NCI-H524 (cell line): ENCODE results near the gene PATL2.
"Not testable (repeated sequence)": the region's sequence is repeated elsewhere in the genome, so short reads cannot be mapped to it uniquely, and the experiment has no call there.

Experiments used
- DNase-seq, 2 experiments: peaks; one replicate each; lab custom pipeline; 2025; lab: John Stamatoyannopoulos, UW

PATL2 gene

DNA sequence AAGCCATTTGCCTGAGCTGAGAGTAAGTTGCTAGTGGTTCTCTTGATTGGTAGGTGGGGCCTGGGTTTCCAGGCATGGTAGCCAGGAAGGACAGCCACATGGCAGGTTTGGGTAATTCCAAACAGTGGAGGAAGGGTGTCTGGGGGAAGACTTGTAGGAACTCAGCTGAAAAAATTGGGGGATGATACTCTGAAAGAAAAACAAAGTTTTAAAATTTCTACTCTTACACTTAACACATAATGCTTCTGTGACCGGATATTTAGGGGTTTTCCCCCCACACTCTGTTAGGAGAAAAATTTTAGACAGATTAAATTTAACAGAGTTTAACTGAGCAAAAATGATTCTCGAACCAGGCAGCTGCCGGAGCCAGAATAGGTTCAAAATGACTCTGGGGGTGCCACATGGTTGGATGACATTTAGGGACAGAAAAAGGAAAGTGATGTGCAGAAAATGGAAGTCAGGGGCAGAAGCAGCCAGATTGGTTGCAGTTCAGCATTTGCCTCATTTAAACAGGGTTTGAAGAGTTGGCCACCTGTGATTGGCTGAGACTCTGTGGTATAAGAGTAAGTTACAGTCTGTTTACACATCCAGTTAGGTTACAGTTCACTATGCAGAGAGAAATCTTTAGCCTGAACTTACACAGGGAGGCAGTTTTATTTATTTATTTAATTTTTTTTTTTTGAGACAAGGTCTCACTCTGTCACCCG lies 8.3 kb upstream of the PATL2 start:
- DNase-seq: no peak

DNA sequence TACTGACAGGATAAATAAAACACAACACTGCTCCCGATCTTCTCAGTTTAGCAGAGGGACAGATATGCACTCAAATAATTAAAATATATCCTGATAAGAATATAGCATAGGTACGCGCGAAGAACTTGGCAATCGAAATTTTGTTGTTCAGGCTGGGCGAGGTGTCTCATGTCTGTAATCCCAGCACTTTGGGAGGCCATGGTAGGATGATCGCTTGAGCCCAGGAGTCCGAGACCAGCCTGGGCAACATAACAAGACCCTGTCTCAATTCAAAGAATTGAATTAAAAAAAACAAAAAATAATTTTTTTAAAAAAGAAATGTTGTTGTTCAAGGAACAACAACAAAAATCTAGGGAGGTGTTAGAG lies 7.8 kb upstream of the PATL2 start:
- DNase-seq: no peak

DNA sequence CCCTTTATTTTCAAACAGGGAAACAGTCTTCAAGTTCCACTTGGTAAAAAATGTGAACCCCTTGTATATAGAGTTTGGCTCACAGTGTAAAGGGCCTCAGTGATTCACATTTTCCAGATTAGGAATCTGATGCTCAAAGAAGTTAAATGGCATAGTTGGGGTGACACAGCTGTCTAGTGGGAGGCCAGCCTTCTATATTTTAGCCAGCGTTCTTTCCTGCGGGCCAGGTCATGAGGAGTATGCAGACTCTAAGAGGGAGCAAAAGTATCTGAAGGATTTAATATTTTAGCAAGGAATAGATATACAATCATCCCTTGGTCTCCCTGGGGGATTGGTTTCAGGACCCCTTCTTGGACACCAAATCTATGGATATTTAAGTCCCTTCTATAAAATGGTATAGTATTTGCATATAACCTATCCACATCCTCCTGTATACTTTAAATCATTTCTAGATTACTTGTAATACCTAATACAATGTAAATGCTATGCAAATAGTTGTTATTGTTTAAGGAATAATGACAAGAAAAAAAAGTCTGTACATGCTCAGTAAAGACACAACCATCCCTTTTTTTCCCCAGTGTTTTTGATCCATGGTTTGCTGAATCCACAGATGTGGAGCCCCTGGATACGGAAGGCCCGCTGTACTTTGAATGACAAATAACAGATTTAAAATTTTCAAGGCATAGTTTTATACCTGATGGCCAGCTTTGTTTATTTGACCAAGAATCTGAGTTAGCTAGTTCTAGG lies 7.2 kb upstream of the PATL2 start:
- no peak for DNase-seq

GRCh38 chr15:44716983-44717602 lies 6.0 kb upstream of the PATL2 start:
- no peak for DNase-seq

DNA sequence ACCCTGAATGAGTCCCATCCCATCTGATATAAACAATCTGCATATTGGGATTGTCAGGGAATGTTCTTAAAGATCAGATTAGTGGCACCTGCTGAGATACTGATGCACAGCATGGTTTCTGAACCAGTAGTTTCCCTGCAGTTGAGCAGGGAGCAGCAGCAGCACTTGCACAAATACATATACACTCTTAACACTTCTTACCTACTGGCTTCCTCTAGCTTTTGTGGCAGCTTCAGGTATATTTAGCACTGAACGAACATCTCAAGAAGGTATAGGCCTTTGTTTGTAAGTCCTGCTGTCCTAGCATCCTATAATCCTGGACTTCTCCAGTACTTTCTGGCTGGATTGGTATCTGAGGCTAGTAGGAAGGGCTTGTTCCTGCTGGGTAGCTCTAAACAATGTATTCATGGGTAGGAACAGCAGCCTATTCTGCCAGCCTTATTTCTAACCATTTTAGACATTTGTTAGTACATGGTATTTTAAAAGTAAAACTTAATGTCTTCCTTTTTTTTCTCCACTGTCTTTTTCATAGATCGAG lies 4.7 kb upstream of the PATL2 start:
- DNase-seq: no peak

DNA sequence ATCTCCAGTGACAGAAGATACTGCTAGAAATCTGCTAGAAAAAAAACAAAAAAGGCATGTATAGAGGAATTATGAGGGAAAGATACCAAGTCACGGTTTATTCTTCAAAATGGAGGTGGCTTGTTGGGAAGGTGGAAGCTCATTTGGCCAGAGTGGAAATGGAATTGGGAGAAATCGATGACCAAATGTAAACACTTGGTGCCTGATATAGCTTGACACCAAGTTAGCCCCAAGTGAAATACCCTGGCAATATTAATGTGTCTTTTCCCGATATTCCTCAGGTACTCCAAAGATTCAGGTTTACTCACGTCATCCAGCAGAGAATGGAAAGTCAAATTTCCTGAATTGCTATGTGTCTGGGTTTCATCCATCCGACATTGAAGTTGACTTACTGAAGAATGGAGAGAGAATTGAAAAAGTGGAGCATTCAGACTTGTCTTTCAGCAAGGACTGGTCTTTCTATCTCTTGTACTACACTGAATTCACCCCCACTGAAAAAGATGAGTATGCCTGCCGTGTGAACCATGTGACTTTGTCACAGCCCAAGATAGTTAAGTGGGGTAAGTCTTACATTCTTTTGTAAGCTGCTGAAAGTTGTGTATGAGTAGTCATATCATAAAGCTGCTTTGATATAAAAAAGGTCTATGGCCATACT lies 4.1 kb upstream of the PATL2 start:
- no peak for DNase-seq

DNA sequence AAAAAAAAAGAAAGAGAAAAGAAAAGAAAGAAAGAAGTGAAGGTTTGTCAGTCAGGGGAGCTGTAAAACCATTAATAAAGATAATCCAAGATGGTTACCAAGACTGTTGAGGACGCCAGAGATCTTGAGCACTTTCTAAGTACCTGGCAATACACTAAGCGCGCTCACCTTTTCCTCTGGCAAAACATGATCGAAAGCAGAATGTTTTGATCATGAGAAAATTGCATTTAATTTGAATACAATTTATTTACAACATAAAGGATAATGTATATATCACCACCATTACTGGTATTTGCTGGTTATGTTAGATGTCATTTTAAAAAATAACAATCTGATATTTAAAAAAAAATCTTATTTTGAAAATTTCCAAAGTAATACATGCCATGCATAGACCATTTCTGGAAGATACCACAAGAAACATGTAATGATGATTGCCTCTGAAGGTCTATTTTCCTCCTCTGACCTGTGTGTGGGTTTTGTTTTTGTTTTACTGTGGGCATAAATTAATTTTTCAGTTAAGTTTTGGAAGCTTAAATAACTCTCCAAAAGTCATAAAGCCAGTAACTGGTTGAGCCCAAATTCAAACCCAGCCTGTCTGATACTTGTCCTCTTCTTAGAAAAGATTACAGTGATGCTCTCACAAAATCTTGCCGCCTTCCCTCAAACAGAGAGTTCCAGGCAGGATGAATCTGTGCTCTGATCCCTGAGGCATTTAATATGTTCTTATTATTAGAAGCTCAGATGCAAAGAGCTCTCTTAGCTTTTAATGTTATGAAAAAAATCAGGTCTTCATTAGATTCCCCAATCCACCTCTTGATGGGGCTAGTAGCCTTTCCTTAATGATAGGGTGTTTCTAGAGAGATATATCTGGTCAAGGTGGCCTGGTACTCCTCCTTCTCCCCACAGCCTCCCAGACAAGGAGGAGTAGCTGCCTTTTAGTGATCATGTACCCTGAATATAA lies 2.2 kb upstream of the PATL2 start:
- DNase-seq: peak; percentile 16 to 66

DNA sequence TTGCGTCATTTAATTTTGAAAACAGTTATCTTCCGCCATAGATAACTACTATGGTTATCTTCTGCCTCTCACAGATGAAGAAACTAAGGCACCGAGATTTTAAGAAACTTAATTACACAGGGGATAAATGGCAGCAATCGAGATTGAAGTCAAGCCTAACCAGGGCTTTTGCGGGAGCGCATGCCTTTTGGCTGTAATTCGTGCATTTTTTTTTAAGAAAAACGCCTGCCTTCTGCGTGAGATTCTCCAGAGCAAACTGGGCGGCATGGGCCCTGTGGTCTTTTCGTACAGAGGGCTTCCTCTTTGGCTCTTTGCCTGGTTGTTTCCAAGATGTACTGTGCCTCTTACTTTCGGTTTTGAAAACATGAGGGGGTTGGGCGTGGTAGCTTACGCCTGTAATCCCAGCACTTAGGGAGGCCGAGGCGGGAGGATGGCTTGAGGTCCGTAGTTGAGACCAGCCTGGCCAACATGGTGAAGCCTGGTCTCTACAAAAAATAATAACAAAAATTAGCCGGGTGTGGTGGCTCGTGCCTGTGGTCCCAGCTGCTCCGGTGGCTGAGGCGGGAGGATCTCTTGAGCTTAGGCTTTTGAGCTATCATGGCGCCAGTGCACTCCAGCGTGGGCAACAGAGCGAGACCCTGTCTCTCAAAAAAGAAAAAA lies 1.4 kb upstream of the PATL2 start:
- DNase-seq: peak in 1 of 2 experiments; percentile 39

- DNase-seq: peak; percentile 30 to 50
Measured at GRCh38 chr15:44711743-44712345, 721 bp upstream of the PATL2 start.

GRCh38 chr15:44710236-44711095 lies 657 bp downstream of the PATL2 start:
- DNase-seq: peak in 1 of 2 experiments; percentile 34

DNA sequence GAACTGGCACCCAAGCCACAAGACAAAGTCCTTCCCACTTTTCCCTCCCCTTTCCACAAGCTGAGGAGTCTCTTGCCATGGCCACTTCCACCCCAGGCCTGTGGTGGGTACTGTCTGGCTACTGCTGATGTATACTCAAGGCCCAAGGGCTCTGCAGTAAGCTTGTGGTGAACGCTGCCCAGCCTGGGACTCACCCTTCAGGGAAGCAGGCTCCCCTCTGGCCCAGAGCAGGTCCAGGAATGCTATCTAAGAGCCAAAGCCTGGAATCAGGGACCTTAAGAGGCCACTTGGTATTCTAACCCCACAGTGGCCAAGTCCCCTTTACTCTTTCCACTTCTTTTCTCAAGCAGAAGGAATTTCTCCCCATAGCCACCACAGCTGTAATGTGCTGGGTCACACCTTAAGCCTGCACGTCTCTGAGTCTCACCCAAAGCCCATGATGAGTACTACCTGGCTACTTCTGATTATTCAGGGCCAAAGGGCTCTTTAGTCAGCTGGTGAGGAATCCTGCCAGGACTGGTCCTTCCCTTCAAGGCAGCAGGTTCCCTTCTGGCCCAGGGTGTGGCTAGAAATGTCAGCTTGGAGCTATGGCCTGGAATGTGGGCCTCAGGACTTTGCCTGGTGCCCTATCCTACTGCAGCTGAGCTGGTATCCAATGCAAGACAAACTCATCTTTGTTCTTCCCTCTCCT lies 4.0 kb downstream of the PATL2 start:
- no peak for DNase-seq

- no peak for DNase-seq
Measured at GRCh38 chr15:44706401-44706800, 4.7 kb downstream of the PATL2 start.

GRCh38 chr15:44705986-44706385 lies 5.1 kb downstream of the PATL2 start:
- DNase-seq: no peak

- not testable (repeated sequence) for DNase-seq
Measured at GRCh38 chr15:44700676-44701075, 10.4 kb downstream of the PATL2 start.

DNA sequence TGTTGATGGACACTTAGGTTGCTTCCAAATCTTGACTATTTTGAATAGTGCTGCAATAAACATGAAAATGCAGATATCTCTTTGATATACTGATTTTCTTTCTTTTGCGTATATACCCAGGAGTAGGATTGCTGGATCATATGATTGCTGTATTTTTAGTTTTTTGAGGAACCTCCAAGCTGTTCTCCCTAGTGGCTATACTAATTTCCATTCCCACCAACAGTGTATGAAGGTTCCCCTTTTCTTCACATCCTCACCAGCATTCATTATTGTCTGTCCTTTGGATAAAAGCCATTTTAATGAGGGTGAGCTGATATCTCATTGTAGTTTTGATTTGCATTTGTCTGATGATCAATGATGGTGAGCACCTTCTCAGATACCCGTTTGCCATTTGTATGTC lies 12.5 kb downstream of the PATL2 start:
- no peak for DNase-seq

DNA sequence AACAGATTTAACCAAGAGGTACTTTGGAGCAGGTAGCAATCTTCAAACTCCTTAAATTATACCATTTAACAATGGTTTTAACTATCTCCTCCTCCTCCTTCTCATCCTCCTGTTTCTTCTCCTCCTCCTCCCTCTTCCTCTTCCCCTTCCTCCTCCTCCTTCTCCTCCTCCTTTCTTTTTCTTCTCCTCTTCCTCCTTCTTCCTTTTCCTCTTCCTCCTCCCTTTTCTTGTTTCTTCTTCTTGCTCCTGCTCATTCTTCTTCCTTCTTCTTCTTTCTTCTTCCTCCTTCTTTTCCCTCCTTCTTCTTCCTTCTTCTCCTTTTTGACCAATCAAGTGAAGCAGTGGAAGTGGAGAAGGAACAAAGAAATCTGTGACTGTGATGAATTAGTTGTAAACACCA lies 14.1 kb downstream of the PATL2 start:
- no peak for DNase-seq

- peak in 1 of 2 experiments; percentile 27 for DNase-seq
Measured at GRCh38 chr15:44695294-44695693, 15.8 kb downstream of the PATL2 start.

DNA sequence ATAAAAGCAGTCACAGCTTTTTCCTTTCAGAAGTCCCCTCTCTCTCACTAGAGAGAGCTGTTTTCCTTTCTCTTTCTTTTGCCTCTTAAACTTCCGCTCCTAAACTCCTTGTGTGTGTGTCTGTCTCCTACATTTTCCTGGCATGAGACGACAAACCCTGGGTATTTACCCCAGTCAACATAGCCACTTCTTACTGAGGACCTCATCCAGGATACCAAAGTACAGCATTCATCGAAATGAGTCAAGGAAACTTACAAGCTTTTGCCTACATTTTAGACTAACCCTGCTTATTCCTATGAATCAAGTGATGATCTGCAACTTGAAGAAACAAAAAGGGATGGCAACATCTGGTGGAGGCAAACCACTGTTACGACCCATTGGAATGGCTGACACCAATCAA lies 16.7 kb downstream of the PATL2 start:
- DNase-seq: no peak

- DNase-seq: no peak
Measured at GRCh38 chr15:44692659-44693058, 18.5 kb downstream of the PATL2 start.
